ENCODE measurements around the gene ARHGEF2.

- TF ChIP-seq CTCF (IDR thresholded peaks at IDR 0.05): no peak
- no peak for TF ChIP-seq POLR2A (IDR thresholded peaks at IDR 0.05)
Measured at GRCh38 chr1:155969377-155969791, 9.0 kb downstream of the ARHGEF2 start.
